Loucy (cell line): ENCODE measurements around the gene DGCR8.

Experiments used
- EZH2phosphoT487 ChIP-seq: fragments of 200-600 bp; IDR thresholded peaks from 2 replicates; pipeline ENCODE4 v1.6.1; 2018; ENCODE audit warnings: antibody characterized with exemption, mild to moderate bottlenecking, moderate library complexity, borderline replicate concordance
- TF ChIP-seq, protein P1 (sequence below): fragments of 200-600 bp; sonication (generic); conservative IDR thresholded peaks from 2 replicates; pipeline ENCODE4 v1.5.1; 2014; ENCODE audit warnings: mild to moderate bottlenecking, antibody characterized with exemption, low read length

- TF ChIP-seq, protein P1, sequence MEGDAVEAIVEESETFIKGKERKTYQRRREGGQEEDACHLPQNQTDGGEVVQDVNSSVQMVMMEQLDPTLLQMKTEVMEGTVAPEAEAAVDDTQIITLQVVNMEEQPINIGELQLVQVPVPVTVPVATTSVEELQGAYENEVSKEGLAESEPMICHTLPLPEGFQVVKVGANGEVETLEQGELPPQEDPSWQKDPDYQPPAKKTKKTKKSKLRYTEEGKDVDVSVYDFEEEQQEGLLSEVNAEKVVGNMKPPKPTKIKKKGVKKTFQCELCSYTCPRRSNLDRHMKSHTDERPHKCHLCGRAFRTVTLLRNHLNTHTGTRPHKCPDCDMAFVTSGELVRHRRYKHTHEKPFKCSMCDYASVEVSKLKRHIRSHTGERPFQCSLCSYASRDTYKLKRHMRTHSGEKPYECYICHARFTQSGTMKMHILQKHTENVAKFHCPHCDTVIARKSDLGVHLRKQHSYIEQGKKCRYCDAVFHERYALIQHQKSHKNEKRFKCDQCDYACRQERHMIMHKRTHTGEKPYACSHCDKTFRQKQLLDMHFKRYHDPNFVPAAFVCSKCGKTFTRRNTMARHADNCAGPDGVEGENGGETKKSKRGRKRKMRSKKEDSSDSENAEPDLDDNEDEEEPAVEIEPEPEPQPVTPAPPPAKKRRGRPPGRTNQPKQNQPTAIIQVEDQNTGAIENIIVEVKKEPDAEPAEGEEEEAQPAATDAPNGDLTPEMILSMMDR: no peak
- no peak for TF ChIP-seq EZH2phosphoT487
Measured at GRCh38 chr22:20056161-20056560, 23.9 kb upstream of the DGCR8 start.
